ENCODE data around the gene SRM.

DNA sequence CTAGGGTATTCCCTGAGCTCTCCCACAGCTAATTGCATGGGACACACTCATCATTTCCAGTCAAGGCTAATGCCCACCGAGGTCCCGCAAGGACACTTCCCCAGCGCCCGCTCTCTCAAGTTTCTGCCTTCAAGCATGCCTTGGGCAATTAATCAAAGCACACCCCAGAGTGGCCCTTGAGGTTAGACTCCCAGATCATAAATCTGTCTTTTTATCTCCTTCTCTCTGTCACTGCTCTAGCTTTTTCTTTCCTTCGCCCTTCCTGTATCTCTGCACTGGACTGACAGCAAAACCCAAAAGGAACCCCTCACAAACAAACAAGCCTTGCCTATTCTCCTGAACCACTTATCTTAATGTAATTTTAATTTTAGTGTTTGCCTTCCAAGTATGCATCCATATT is 47.8 kb upstream of the SRM start:
- no peak for TF ChIP-seq CTCF (IDR thresholded peaks at IDR 0.05)
- no peak for TF ChIP-seq POLR2A (IDR thresholded peaks at IDR 0.05)
